SK-N-SH (cell line): ENCODE data around the gene AUTS2. TPM values are rescaled to one million over a fixed set of nuclear protein-coding genes. Genes with fewer than 3 reads are reported as not detected.

Experiments used
- CTCF ChIA-PET: fragments of 300-600, 350-600 bp; formaldehyde crosslinking; extraction: SDS; loops from one replicate; lab custom pipeline; 2021; lab: Yijun Ruan, JAX
- POLR2A ChIA-PET: fragments of 350-600 bp; sonication (Branson Sonifier 250); formaldehyde crosslinking; extraction: SDS; loops from one replicate; lab custom pipeline; 2020; ENCODE audit warnings: antibody characterized with exemption, inconsistent platforms; lab: Yijun Ruan, JAX
- DNase-seq: peaks from one replicate; pipeline ENCODE4 v3.0.0; 2012
- H2AFZ ChIP-seq: fragments of 200-600 bp; sonication (generic); 2 replicates; pipeline ENCODE4 v1.8.1; 2016; ENCODE audit warnings: antibody characterized with exemption, mild to moderate bottlenecking, low read depth
- H3F3A ChIP-seq: fragments of 200-600 bp; sonication (generic); replicated peaks from 2 replicates; pipeline ENCODE3; 2016; ENCODE audit warnings: antibody characterized with exemption, mild to moderate bottlenecking; ENCODE audit not compliant: insufficient read depth
- H3K27ac ChIP-seq, 2 experiments: fragments of 200-500 bp in 1 of 2; fragments of 200-600 bp in 1 of 2; sonication (Bioruptor generic) in 1 of 2; sonication (generic), shearing (Covaris generic) in 1 of 2; 2 replicates each; pipeline versions ENCODE4 v1.5.1 to v1.6.1; 2014 to 2016; ENCODE audit warnings: low read depth in 2 of 2, inconsistent platforms in 1 of 2, low read length in 1 of 2, mild to moderate bottlenecking in 1 of 2, mixed read lengths in 1 of 2
- H3K27me3 ChIP-seq: fragments of 200-600 bp; sonication (generic), shearing (Covaris generic); 2 replicates; pipeline ENCODE4 v1.6.1; 2016; ENCODE audit warnings: mixed run types; ENCODE audit not compliant: insufficient read depth
- H3K36me3 ChIP-seq, 2 experiments: fragments of 200-500 bp in 1 of 2; fragments of 200-600 bp in 1 of 2; sonication (Bioruptor generic) in 1 of 2; sonication (generic) in 1 of 2; replicated peaks in 1 of 2; 2 replicates each; pipeline versions ENCODE3 to v1.5.1; 2014 to 2016; ENCODE audit warnings: low read length in 1 of 2, mild to moderate bottlenecking in 1 of 2; ENCODE audit not compliant: insufficient read depth in 2 of 2, control insufficient read depth in 1 of 2
- H3K4me1 ChIP-seq, 2 experiments: fragments of 200-500 bp in 1 of 2; fragments of 200-600 bp in 1 of 2; sonication (Bioruptor generic) in 1 of 2; sonication (generic), shearing (Covaris generic) in 1 of 2; 2 replicates each; pipeline versions ENCODE4 v1.5.1 to v1.6.1; 2014 to 2016; ENCODE audit warnings: low read depth in 1 of 2, low read length in 1 of 2, mixed run types in 1 of 2; ENCODE audit not compliant: insufficient read depth in 2 of 2, control insufficient read depth in 1 of 2
- H3K4me2 ChIP-seq: fragments of 200-600 bp; sonication (generic), shearing (Covaris generic); 2 replicates; pipeline ENCODE4 v1.6.1; 2017; ENCODE audit warnings: mixed run types
- H3K4me3 ChIP-seq, 2 experiments: fragments of 200-500 bp in 1 of 2; fragments of 200-600 bp in 1 of 2; sonication (Bioruptor generic) in 1 of 2; sonication (generic), shearing (Covaris generic) in 1 of 2; 2 replicates each; pipeline versions ENCODE4 v1.5.1 to v1.8.1; 2014 to 2016; ENCODE audit warnings: low read depth in 2 of 2, inconsistent platforms in 1 of 2, low read length in 1 of 2, mild to moderate bottlenecking in 1 of 2, mixed read lengths in 1 of 2, moderate library complexity in 1 of 2
- H3K79me2 ChIP-seq: fragments of 200-600 bp; sonication (generic); 2 replicates; pipeline ENCODE4 v1.8.1; 2017; ENCODE audit warnings: mild to moderate bottlenecking; ENCODE audit not compliant: insufficient read depth
- H3K9ac ChIP-seq: fragments of 200-600 bp; sonication (generic); 2 replicates; pipeline ENCODE4 v1.6.1; 2017; ENCODE audit warnings: mixed run types
- H3K9me2 ChIP-seq: fragments of 200-600 bp; sonication (generic); 2 replicates; pipeline ENCODE4 v1.6.1; 2017; ENCODE audit warnings: mixed run types
- H3K9me3 ChIP-seq: fragments of 200-600 bp; sonication (generic); 2 replicates; pipeline ENCODE4 v1.6.1; 2017; ENCODE audit warnings: mixed run types, mild to moderate bottlenecking, moderate library complexity
- H4K20me1 ChIP-seq: fragments of 200-600 bp; sonication (generic); 2 replicates; pipeline ENCODE4 v1.6.1; 2017; ENCODE audit warnings: mild to moderate bottlenecking, mixed run types; ENCODE audit not compliant: insufficient read depth
- CHD2 ChIP-seq: fragments of 150-350 bp; IDR thresholded peaks from 2 replicates; pipeline ENCODE4 v1.6.1; 2018; ENCODE audit warnings: low read length; ENCODE audit not compliant: partially characterized antibody
- EP300 ChIP-seq, 2 experiments: IDR thresholded peaks; 2 replicates each; pipeline versions ENCODE4 v1.4.0 to v1.6.1; 2012; ENCODE audit warnings: borderline replicate concordance in 1 of 2, low read depth in 1 of 2, low read length in 1 of 2
- FOXJ3 ChIP-seq: sonication (generic); formaldehyde crosslinking; IDR thresholded peaks from 2 replicates; pipeline ENCODE4 v1.5.1; 2020; ENCODE audit warnings: mild to moderate bottlenecking, missing genetic modification reagents
- GABPA ChIP-seq: IDR thresholded peaks from 2 replicates; pipeline ENCODE4 v1.4.0; 2012; ENCODE audit warnings: low read depth, mild to moderate bottlenecking
- GATA2 ChIP-seq: sonication (generic); formaldehyde crosslinking; IDR thresholded peaks from 2 replicates; pipeline ENCODE4 v1.5.0; 2020; ENCODE audit warnings: mild to moderate bottlenecking, missing genetic modification reagents
- JUND ChIP-seq: IDR thresholded peaks from 2 replicates; pipeline ENCODE4 v1.4.0; 2012
- MXI1 ChIP-seq: IDR thresholded peaks from 2 replicates; pipeline ENCODE4 v1.6.1; 2012; ENCODE audit warnings: mild to moderate bottlenecking, low read depth, low read length, improper control_type of control experiment
- NFIC ChIP-seq: IDR thresholded peaks from 2 replicates; pipeline ENCODE4 v1.4.0; 2012; ENCODE audit warnings: borderline replicate concordance
- POLR2AphosphoS5 ChIP-seq: IDR thresholded peaks from 2 replicates; pipeline ENCODE4 v1.6.1; 2012; ENCODE audit warnings: low read depth, low read length
- RAD21 ChIP-seq: IDR thresholded peaks from 2 replicates; pipeline ENCODE4 v1.6.1; 2012; ENCODE audit warnings: mild to moderate bottlenecking, low read length
- RCOR1 ChIP-seq: fragments of 150-350 bp; IDR thresholded peaks from 2 replicates; pipeline ENCODE4 v1.6.1; 2017; ENCODE audit warnings: antibody characterized with exemption, low read length
- TCF12 ChIP-seq: IDR thresholded peaks from 2 replicates; pipeline ENCODE4 v1.4.0; 2012
- WGBS: methylation state at CpG from one replicate; pipeline ENCODE4 v1.1.6; 2017; ENCODE audit warnings: low lambda C conversion rate; 5-methylcytosine and 5-hydroxymethylcytosine counted together
- polyA plus RNA-seq, 3 experiments: library from polyadenylated mRNA; depleted of rRNA; stranded (reverse); fragments of >200 nt; gene quantifications; 2 replicates each; pipeline ENCODE4 v1.2.3, GENCODE V29; 2012
- TF ChIP-seq, protein P1 (sequence below): IDR thresholded peaks from 2 replicates; pipeline ENCODE4 v1.6.1; 2012; ENCODE audit warnings: mild to moderate bottlenecking, low read depth, low read length, moderate library complexity
- TF ChIP-seq, protein P2 (sequence below): fragments of 200-600 bp; sonication (generic); IDR thresholded peaks from 2 replicates; pipeline ENCODE4 v1.6.1; 2017; ENCODE audit warnings: antibody characterized with exemption, mild to moderate bottlenecking, moderate library complexity
- TF ChIP-seq, protein P3 (sequence below): IDR thresholded peaks from 2 replicates; pipeline ENCODE4; 2012
- TF ChIP-seq, protein P4 (sequence below): IDR thresholded peaks from 2 replicates; pipeline ENCODE4 v1.4.0; 2012; ENCODE audit warnings: low read depth
- TF ChIP-seq, protein P5 (sequence below): IDR thresholded peaks from 2 replicates; pipeline ENCODE4 v1.4.0; 2012; ENCODE audit warnings: low read depth, borderline replicate concordance

AUTS2 gene
- polyA plus RNA-seq, 1 of the 3 experiments (the other 2 are of a cell fraction): 15.6 TPM

DNA sequence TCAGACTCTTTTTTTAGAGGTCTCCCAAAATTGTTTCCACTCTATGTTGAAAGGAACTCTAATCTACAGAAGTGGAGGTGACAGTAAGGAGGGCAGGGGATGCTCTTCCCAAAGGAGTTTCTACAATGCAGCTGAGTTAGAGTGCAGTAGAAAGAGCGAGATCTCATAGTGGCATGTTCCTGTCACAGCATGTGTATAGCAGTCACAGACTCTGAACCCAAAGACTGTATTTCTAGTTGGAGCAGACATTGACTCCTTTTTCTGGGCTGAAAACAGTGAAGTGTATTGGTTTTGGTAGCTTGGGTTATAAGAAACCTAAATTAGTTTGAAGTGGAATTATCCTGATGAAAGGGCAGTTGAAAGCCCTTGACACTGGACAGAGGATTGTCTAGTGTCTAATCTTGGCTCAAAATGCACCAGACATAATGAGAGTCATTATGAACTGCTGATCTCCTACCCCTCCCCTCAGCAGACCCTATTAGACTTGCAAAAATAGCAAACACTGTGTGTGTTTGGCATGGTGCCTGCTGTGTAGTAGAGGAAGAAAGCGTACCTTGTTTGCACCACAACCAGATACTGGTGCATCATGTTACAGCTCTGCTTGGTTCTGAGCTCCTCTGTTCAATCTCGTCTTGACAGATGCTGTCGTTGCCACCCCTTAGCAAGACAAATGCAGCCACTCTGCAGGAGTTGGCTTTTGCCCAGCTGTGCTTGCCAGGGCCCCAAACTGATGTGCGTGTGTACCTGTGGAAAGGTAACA, 336.0 kb downstream of the AUTS2 start:
- no peak overlapping the region for H3K9ac ChIP-seq
- H3K4me3 ChIP-seq: no peak overlapping the region
- 47% methylated on average over 5 of the region's 5 CpGs for WGBS
- H3K27ac ChIP-seq: peak overlapping the region in 1 of 2 experiments; percentile 71; a peak in 2 of 4 replicates
- H3K4me2 ChIP-seq: no peak overlapping the region
- H4K20me1 ChIP-seq: no peaks in the 10 kb centered on the region
- no peaks in the 10 kb centered on the region for H3K27me3 ChIP-seq
- no peaks in the 10 kb centered on the region for H3K79me2 ChIP-seq
- CTCF ChIA-PET: interaction anchor here (0.7 to 2.8 kb wide), 13 partner anchors 11 to 651 kb away, joined by 3 to 33 read pairs (median 4); no protein-coding TSS in a partner anchor
- H3K36me3 ChIP-seq: no peaks in the 10 kb centered on the region
- no peaks in the 10 kb centered on the region for H3K9me2 ChIP-seq
- no peak overlapping the region for H2AFZ ChIP-seq
- H3F3A ChIP-seq: no peaks in the 10 kb centered on the region
- DNase-seq: peak; percentile 64
- no peaks in the 10 kb centered on the region for H3K9me3 ChIP-seq
- H3K4me1 ChIP-seq: peaks cover 0 to 20% of the 10 kb centered on the region in 2 experiments; a peak in 2 of 4 replicates
- TF ChIP-seq CHD2 (peak; percentile 63), RCOR1 (peak; percentile 57), RAD21 (peak; percentile 40; the same call in 1 of the 2 replicates), NFIC (peak; percentile 36; the same call in 1 of the 2 replicates), JUND (no peak), FOXJ3 (CRISPR knock-in tag) (0 out of 2 replicates have a peak, but pooled peaks have one; percentile 73), MXI1 (no peak), GATA2 (peak; percentile 83), TCF12 (peak; percentile 74), GABPA (no peak), POLR2AphosphoS5 (no peak), EP300 (IDR thresholded peaks at IDR 0.05; ENCODE audit: borderline replicate concordance in 1 of 2, low read depth in 1 of 2, low read length in 1 of 2) (peak in 1 of 2 experiments; percentile 88; a peak in 2 of 4 replicates)
- TF ChIP-seq, protein P1, sequence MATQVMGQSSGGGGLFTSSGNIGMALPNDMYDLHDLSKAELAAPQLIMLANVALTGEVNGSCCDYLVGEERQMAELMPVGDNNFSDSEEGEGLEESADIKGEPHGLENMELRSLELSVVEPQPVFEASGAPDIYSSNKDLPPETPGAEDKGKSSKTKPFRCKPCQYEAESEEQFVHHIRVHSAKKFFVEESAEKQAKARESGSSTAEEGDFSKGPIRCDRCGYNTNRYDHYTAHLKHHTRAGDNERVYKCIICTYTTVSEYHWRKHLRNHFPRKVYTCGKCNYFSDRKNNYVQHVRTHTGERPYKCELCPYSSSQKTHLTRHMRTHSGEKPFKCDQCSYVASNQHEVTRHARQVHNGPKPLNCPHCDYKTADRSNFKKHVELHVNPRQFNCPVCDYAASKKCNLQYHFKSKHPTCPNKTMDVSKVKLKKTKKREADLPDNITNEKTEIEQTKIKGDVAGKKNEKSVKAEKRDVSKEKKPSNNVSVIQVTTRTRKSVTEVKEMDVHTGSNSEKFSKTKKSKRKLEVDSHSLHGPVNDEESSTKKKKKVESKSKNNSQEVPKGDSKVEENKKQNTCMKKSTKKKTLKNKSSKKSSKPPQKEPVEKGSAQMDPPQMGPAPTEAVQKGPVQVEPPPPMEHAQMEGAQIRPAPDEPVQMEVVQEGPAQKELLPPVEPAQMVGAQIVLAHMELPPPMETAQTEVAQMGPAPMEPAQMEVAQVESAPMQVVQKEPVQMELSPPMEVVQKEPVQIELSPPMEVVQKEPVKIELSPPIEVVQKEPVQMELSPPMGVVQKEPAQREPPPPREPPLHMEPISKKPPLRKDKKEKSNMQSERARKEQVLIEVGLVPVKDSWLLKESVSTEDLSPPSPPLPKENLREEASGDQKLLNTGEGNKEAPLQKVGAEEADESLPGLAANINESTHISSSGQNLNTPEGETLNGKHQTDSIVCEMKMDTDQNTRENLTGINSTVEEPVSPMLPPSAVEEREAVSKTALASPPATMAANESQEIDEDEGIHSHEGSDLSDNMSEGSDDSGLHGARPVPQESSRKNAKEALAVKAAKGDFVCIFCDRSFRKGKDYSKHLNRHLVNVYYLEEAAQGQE: no peak
- TF ChIP-seq, protein P2, sequence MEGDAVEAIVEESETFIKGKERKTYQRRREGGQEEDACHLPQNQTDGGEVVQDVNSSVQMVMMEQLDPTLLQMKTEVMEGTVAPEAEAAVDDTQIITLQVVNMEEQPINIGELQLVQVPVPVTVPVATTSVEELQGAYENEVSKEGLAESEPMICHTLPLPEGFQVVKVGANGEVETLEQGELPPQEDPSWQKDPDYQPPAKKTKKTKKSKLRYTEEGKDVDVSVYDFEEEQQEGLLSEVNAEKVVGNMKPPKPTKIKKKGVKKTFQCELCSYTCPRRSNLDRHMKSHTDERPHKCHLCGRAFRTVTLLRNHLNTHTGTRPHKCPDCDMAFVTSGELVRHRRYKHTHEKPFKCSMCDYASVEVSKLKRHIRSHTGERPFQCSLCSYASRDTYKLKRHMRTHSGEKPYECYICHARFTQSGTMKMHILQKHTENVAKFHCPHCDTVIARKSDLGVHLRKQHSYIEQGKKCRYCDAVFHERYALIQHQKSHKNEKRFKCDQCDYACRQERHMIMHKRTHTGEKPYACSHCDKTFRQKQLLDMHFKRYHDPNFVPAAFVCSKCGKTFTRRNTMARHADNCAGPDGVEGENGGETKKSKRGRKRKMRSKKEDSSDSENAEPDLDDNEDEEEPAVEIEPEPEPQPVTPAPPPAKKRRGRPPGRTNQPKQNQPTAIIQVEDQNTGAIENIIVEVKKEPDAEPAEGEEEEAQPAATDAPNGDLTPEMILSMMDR: no peak
- TF ChIP-seq, protein P3, sequence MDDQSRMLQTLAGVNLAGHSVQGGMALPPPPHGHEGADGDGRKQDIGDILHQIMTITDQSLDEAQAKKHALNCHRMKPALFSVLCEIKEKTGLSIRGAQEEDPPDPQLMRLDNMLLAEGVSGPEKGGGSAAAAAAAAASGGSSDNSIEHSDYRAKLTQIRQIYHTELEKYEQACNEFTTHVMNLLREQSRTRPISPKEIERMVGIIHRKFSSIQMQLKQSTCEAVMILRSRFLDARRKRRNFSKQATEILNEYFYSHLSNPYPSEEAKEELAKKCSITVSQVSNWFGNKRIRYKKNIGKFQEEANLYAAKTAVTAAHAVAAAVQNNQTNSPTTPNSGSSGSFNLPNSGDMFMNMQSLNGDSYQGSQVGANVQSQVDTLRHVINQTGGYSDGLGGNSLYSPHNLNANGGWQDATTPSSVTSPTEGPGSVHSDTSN: peak; percentile 69
- TF ChIP-seq, protein P4, sequence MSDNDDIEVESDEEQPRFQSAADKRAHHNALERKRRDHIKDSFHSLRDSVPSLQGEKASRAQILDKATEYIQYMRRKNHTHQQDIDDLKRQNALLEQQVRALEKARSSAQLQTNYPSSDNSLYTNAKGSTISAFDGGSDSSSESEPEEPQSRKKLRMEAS: no peak
- TF ChIP-seq, protein P5, sequence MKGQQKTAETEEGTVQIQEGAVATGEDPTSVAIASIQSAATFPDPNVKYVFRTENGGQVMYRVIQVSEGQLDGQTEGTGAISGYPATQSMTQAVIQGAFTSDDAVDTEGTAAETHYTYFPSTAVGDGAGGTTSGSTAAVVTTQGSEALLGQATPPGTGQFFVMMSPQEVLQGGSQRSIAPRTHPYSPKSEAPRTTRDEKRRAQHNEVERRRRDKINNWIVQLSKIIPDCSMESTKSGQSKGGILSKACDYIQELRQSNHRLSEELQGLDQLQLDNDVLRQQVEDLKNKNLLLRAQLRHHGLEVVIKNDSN: no peak
- TF ChIP-seq, all 33 proteins: peak for 9
- POLR2A ChIA-PET: interaction anchor here (0.9 to 1.3 kb wide), 2 partner anchors 20 to 760 kb away, joined by 3 read pairs; no protein-coding TSS in a partner anchor
